Activated CD4-positive, alpha-beta T cell treated with anti-CD3 and anti-CD28 coated beads, Interleukin-2, Interleukin-4, amounts not matched to agents 100 ng/mL and 50 ng/mL, durations not matched to agents 16 hours and 8 hours (primary cell): ENCODE data around the gene SEPTIN2.
"Not testable (repeated sequence)": the region's sequence is repeated elsewhere in the genome, so short reads cannot be mapped to it uniquely, and the experiment has no call there.

Experiments
- DNase-seq: peaks from one replicate; pipeline ENCODE4 v3.0.0-alpha.2; 2020; ENCODE audit warnings: low spot score

The SEPTIN2 gene

GRCh38 chr2:241315879-241316631, at the start of gene SEPTIN2:
Gene SEPTIN2 (plus strand): TSS chr2:241315925. CDS start chr2:241324233, 8,308 bp downstream.
- DNase-seq = peak; percentile 62

- DNase-seq = no peak
Measured at GRCh38 chr2:241267249-241268067, 48.3 kb upstream of the SEPTIN2 start.

GRCh38 chr2:241268306-241268705, 47.4 kb upstream of the SEPTIN2 start:
- DNase-seq = no peak

- no peak for DNase-seq
Measured at GRCh38 chr2:241268716-241269445, 46.8 kb upstream of the SEPTIN2 start.

- DNase-seq = no peak
Measured at GRCh38 chr2:241269707-241270520, 45.8 kb upstream of the SEPTIN2 start.

- DNase-seq = no peak
Measured at GRCh38 chr2:241270531-241270930, 45.2 kb upstream of the SEPTIN2 start.

- peak; percentile 54 for DNase-seq
Measured at GRCh38 chr2:241271706-241272302, 43.9 kb upstream of the SEPTIN2 start.

GRCh38 chr2:241272303-241273209, 43.2 kb upstream of the SEPTIN2 start:
- DNase-seq = peak; percentile 50

- DNase-seq = no peak
Measured at GRCh38 chr2:241273210-241274020, 42.3 kb upstream of the SEPTIN2 start.

GRCh38 chr2:241274127-241274526, 41.6 kb upstream of the SEPTIN2 start:
- DNase-seq = no peak

- no peak for DNase-seq
Measured at GRCh38 chr2:241275504-241275903, 40.2 kb upstream of the SEPTIN2 start.

GRCh38 chr2:241275910-241276309, 39.8 kb upstream of the SEPTIN2 start:
- DNase-seq = no peak

GRCh38 chr2:241278306-241278705, 37.4 kb upstream of the SEPTIN2 start:
- DNase-seq = not testable (repeated sequence)

- DNase-seq = no peak
Measured at GRCh38 chr2:241279413-241279812, 36.3 kb upstream of the SEPTIN2 start.

- DNase-seq = no peak
Measured at GRCh38 chr2:241279828-241280227, 35.9 kb upstream of the SEPTIN2 start.

GRCh38 chr2:241280291-241280690, 35.4 kb upstream of the SEPTIN2 start:
- DNase-seq = no peak

- no peak for DNase-seq
Measured at GRCh38 chr2:241282555-241282954, 33.2 kb upstream of the SEPTIN2 start.

- no peak for DNase-seq
Measured at GRCh38 chr2:241285596-241285995, 30.1 kb upstream of the SEPTIN2 start.

- DNase-seq = no peak
Measured at GRCh38 chr2:241286348-241287090, 29.2 kb upstream of the SEPTIN2 start.
